Skeletal muscle tissue (tissue), 4 donors: ENCODE measurements around the gene DRD1. TPM values are rescaled to one million over a fixed set of nuclear protein-coding genes. Genes with fewer than 3 reads are reported as not detected.
"Not testable (repeated sequence)": the region's sequence is repeated elsewhere in the genome, so short reads cannot be mapped to it uniquely, and the experiment has no call there.

ENCODE experiments used
- H3K27ac ChIP-seq: one replicate; pipeline ENCODE4 v1.7.0; 2013; ENCODE audit warnings: mild to moderate bottlenecking, low read depth, low read length, inconsistent platforms
- H3K27me3 ChIP-seq, 3 donors: one replicate each; pipeline ENCODE4 v1.7.0; 2013; ENCODE audit warnings: low read length in 3 of 3; ENCODE audit not compliant: control insufficient read depth in 3 of 3, insufficient read depth in 3 of 3
- H3K36me3 ChIP-seq, 3 donors: one replicate each; pipeline ENCODE4 v1.7.0; 2013; ENCODE audit warnings: low read length in 3 of 3; ENCODE audit not compliant: control insufficient read depth in 3 of 3, insufficient read depth in 3 of 3
- H3K4me1 ChIP-seq, 3 donors: one replicate each; pipeline ENCODE4 v1.7.0; 2013; ENCODE audit warnings: low read length in 3 of 3, mild to moderate bottlenecking in 3 of 3; ENCODE audit not compliant: control insufficient read depth in 3 of 3, insufficient read depth in 3 of 3
- H3K4me3 ChIP-seq, 3 donors: one replicate each; pipeline ENCODE4 v1.7.0; 2013; ENCODE audit warnings: low read length in 3 of 3
- H3K9ac ChIP-seq, 3 donors: one replicate each; pipeline ENCODE4 v1.7.0; 2013; ENCODE audit warnings: low read length in 3 of 3, mild to moderate bottlenecking in 3 of 3, moderate library complexity in 2 of 3, low read depth in 1 of 3
- H3K9me3 ChIP-seq, 3 donors: one replicate each; pipeline ENCODE4 v1.7.0; 2013; ENCODE audit warnings: low read length in 3 of 3; ENCODE audit not compliant: control insufficient read depth in 3 of 3
- total RNA-seq: library from RNA; depleted of rRNA; stranded (reverse); fragments of >200 nt; gene quantifications from one replicate; pipeline ENCODE4 v1.2.3, GENCODE V29; 2014
- donor health status: Osteomylitis.

The DRD1 gene
- total RNA-seq, 1 donor from 2014 or later, result not detected

- H3K9me3 ChIP-seq, result no peaks in the 10 kb centered on the region
- no peaks in the 10 kb centered on the region for H3K36me3 ChIP-seq
- no peak overlapping the region for H3K4me3 ChIP-seq
- peaks cover 43 to 58% (median 48%) of the 10 kb centered on the region in 3 donors for H3K27me3 ChIP-seq
- peaks cover 0 to 10% (median 4%) of the 10 kb centered on the region in 3 donors for H3K4me1 ChIP-seq
- H3K27ac ChIP-seq, result no peak overlapping the region
- peak overlapping the region in 1 of 3 donors; percentile 40 for H3K9ac ChIP-seq
These were observed 395 bp downstream of the DRD1 start for GRCh38 chr5:175443514-175444059.

- Histone ChIP-seq H3K36me3 (no peaks in the 10 kb centered on the region), H3K4me3 (no peak overlapping the region), H3K4me1 (peaks cover 0 to under 1% (median 0%) of the 10 kb centered on the region in 3 donors), H3K9ac (no peak overlapping the region), H3K27me3 (peaks cover 25 to 28% (median 26%) of the 10 kb centered on the region in 3 donors), H3K9me3 (no peaks in the 10 kb centered on the region), H3K27ac (no peak overlapping the region)
These were observed 5.6 kb downstream of the DRD1 start for GRCh38 chr5:175438234-175438857.

DNA sequence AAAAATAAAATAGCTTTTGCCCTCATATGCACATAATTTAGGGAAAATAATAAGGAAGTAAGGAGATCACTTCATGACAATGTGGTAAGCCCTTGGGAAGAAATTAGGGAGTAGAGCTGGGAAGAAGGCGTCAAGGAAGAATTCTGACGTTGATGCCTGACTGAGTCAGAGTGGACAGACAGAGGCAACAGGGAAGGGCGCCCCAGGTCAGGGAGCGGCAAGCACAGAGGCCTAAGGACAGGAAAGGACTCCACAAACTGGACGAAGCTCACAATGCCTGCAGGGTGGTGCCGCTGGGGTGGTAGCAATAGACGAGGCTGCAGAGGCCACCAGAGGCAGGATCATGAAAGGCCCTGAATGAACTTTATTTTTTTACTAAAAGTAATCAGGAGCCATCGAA is 7.6 kb downstream of the DRD1 start:
- Histone ChIP-seq H3K9ac (no peak overlapping the region), H3K27ac (no peak overlapping the region), H3K36me3 (no peaks in the 10 kb centered on the region), H3K9me3 (no peaks in the 10 kb centered on the region), H3K4me3 (no peak overlapping the region), H3K27me3 (peaks cover 5 to 12% (median 10%) of the 10 kb centered on the region in 3 donors), H3K4me1 (no peaks in the 10 kb centered on the region)

GRCh38 chr5:175434800-175435199 is 9.2 kb downstream of the DRD1 start:
- no peak overlapping the region for H3K27ac ChIP-seq
- no peaks in the 10 kb centered on the region for H3K9me3 ChIP-seq
- no peak overlapping the region for H3K4me3 ChIP-seq
- H3K27me3 ChIP-seq, result peaks cover 5 to 7% (median 5%) of the 10 kb centered on the region in 3 donors
- no peaks in the 10 kb centered on the region for H3K36me3 ChIP-seq
- no peaks in the 10 kb centered on the region for H3K4me1 ChIP-seq
- H3K9ac ChIP-seq, result no peak overlapping the region

GRCh38 chr5:175427762-175428161 is 16.2 kb downstream of the DRD1 start:
- Histone ChIP-seq H3K36me3 (no peaks in the 10 kb centered on the region), H3K27ac (no peak overlapping the region), H3K4me3 (no peak overlapping the region), H3K9ac (no peak overlapping the region), H3K4me1 (no peaks in the 10 kb centered on the region), H3K9me3 (peaks cover 0 to 2% (median 0%) of the 10 kb centered on the region in 3 donors), H3K27me3 (no peaks in the 10 kb centered on the region)

- H3K27me3 ChIP-seq, H3K9me3 ChIP-seq, H3K4me3 ChIP-seq, H3K36me3 ChIP-seq, H3K27ac ChIP-seq, H3K4me1 ChIP-seq, H3K9ac ChIP-seq: not testable (repeated sequence)
These were observed 19.4 kb downstream of the DRD1 start for GRCh38 chr5:175424594-175424993.

- H3K4me1 ChIP-seq, result no peaks in the 10 kb centered on the region
- H3K36me3 ChIP-seq, result no peaks in the 10 kb centered on the region
- H3K27me3 ChIP-seq, result no peaks in the 10 kb centered on the region
- H3K4me3 ChIP-seq, result no peak overlapping the region
- H3K27ac ChIP-seq, result no peak overlapping the region
- no peak overlapping the region for H3K9ac ChIP-seq
- peaks cover 0 to 3% (median 0%) of the 10 kb centered on the region in 3 donors for H3K9me3 ChIP-seq
These were observed 21.9 kb downstream of the DRD1 start for GRCh38 chr5:175422058-175422457.

GRCh38 chr5:175420383-175420782 is 23.6 kb downstream of the DRD1 start:
- Histone ChIP-seq H3K9ac (no peak overlapping the region), H3K4me3 (no peak overlapping the region), H3K27ac (no peak overlapping the region), H3K4me1 (no peaks in the 10 kb centered on the region), H3K36me3 (no peaks in the 10 kb centered on the region), H3K27me3 (no peaks in the 10 kb centered on the region), H3K9me3 (peaks cover 0 to 3% (median under 1%) of the 10 kb centered on the region in 3 donors)

DNA sequence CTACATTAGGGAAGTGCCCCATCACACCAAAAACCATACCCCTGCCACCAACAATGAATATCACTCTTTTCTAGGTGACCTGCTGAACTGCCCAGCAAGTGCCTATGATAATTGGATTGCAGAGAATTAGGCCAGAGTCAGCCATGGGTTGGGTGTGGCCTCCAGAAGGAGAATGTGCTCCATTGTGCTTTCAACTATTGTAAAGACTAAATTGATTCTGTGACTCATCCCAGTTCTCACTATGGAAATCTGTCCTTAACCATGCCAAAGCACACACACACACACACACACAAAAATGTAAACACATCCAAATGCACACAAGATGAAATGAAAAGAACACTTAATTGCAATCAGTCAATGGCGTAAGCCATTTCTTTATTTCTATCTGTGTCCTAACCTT is 25.7 kb downstream of the DRD1 start:
- no peaks in the 10 kb centered on the region for H3K27me3 ChIP-seq
- H3K36me3 ChIP-seq, result no peaks in the 10 kb centered on the region
- H3K9ac ChIP-seq, result no peak overlapping the region
- H3K4me3 ChIP-seq, result no peak overlapping the region
- H3K9me3 ChIP-seq, result peaks cover 0 to 5% (median 3%) of the 10 kb centered on the region in 3 donors
- H3K4me1 ChIP-seq, result no peaks in the 10 kb centered on the region
- H3K27ac ChIP-seq, result no peak overlapping the region

- Histone ChIP-seq H3K27me3 (no peaks in the 10 kb centered on the region), H3K27ac (no peak overlapping the region), H3K4me1 (no peaks in the 10 kb centered on the region), H3K9me3 (peaks cover 0 to 5% (median 3%) of the 10 kb centered on the region in 3 donors), H3K9ac (no peak overlapping the region), H3K36me3 (no peaks in the 10 kb centered on the region), H3K4me3 (no peak overlapping the region)
These were observed 26.6 kb downstream of the DRD1 start for GRCh38 chr5:175417384-175417783.
